Measurements from ENCODE around the gene CCIN.

DNA sequence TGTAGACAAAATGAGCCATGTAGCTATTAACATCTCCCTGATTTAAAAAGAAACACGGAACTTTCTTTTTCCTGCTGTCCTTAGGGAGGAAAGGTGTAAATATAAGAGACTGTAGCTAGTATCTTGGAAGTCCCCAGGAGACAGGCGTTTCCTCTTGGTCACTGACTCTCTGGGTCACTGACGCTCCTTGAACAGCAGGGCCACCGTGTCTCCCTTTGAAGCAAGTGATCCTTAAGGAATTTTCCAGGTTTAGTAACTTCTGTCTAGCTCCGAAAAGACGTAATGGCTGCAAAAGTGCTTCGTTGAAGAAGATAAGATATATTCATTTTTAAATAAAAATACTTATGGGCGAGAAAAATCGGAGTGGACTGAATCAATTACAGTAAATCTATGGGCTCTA, 20.8 kb downstream of the CCIN start:
- TF ChIP-seq CTCF (IDR thresholded peaks at IDR 0.05; ENCODE audit: borderline replicate concordance, extremely low read depth, low read length, poor library complexity, severe bottlenecking) (no peak), EZH2 (IDR thresholded peaks at IDR 0.05; ENCODE audit: borderline replicate concordance, low read depth, low read length, severe bottlenecking) (no peak)

All from DND-41 (cell line).